IMR-90 (cell line): Measurements from ENCODE around the gene TUBA3E.
"Not testable (repeated sequence)": the region's sequence is repeated elsewhere in the genome, so short reads cannot be mapped to it uniquely, and the experiment has no call there.

Source experiments
- BHLHE40 ChIP-seq: fragments of 150-350 bp; IDR thresholded peaks from 2 replicates; pipeline ENCODE4 v1.6.1; 2016; ENCODE audit warnings: mild to moderate bottlenecking, low read depth, low read length
- CTCF ChIP-seq: conservative IDR thresholded peaks from 2 replicates; pipeline ENCODE4 v1.5.1; 2012; ENCODE audit warnings: mild to moderate bottlenecking, low read depth, low read length, improper control_type of control experiment
- FOS ChIP-seq: fragments of 150-350 bp; IDR thresholded peaks from 2 replicates; pipeline ENCODE4 v1.6.1; 2016; ENCODE audit warnings: low read depth, low read length
- MAFK ChIP-seq: IDR thresholded peaks from 2 replicates; pipeline ENCODE4 v1.6.1; 2012; ENCODE audit warnings: low read depth, low read length, improper control_type of control experiment
- MXI1 ChIP-seq: IDR thresholded peaks from 2 replicates; pipeline ENCODE4 v1.6.1; 2012; ENCODE audit warnings: low read depth, mild to moderate bottlenecking, low read length, moderate library complexity, borderline replicate concordance
- POLR2A ChIP-seq: IDR thresholded peaks from 2 replicates; pipeline ENCODE4 v1.6.1; 2012; ENCODE audit warnings: mild to moderate bottlenecking, low read depth, low read length
- RFX5 ChIP-seq: IDR thresholded peaks from 2 replicates; pipeline ENCODE4 v1.8.0; 2012; ENCODE audit warnings: low read depth, mild to moderate bottlenecking, low read length, moderate library complexity
- SMC3 ChIP-seq: fragments of 150-350 bp; IDR thresholded peaks from 2 replicates; pipeline ENCODE4 v1.6.1; 2016; ENCODE audit warnings: low read depth, mild to moderate bottlenecking, antibody characterized with exemption, low read length, moderate library complexity

GRCh38 chr2:130153721-130154422 lies 44.4 kb downstream of the TUBA3E start:
- TF ChIP-seq CTCF, MXI1, RFX5, SMC3, POLR2A, BHLHE40, FOS, MAFK: not testable (repeated sequence)
